ENCODE data around the gene MIA2.
"Not testable (repeated sequence)": the region's sequence is repeated elsewhere in the genome, so short reads cannot be mapped to it uniquely, and the experiment has no call there.

MIA2 gene

GRCh38 chr14:39228044-39228443, 5.7 kb upstream of the MIA2 start:
- no peak for TF ChIP-seq CTCF (IDR thresholded peaks at IDR 0.05; ENCODE audit: low read depth, low read length)
- H3K4me3 ChIP-seq (replicated peaks in 1 of 2; ENCODE audit: low read depth in 2 of 2, low read length in 2 of 2), result no peak overlapping the region
- DNase-seq (ENCODE audit: low read depth in 2 of 2), result no peak

- no peak for DNase-seq (ENCODE audit: low read depth in 2 of 2)
Measured at GRCh38 chr14:39228509-39229221, 5.0 kb upstream of the MIA2 start.

GRCh38 chr14:39229222-39229543, 4.5 kb upstream of the MIA2 start:
- no peak for TF ChIP-seq CTCF (IDR thresholded peaks at IDR 0.05; ENCODE audit: low read depth, low read length)
- H3K4me3 ChIP-seq (replicated peaks in 1 of 2; ENCODE audit: low read depth in 2 of 2, low read length in 2 of 2), result no peak overlapping the region
- peak in 1 of 2 donors; percentile 36 for DNase-seq (ENCODE audit: low read depth in 2 of 2)

More at GRCh38 chr14:39228509-39229221, 5.0 kb upstream of the MIA2 start:
- H3K4me3 ChIP-seq (replicated peaks in 1 of 2; ENCODE audit: low read depth in 2 of 2, low read length in 2 of 2), result no peak overlapping the region
- no peak for TF ChIP-seq CTCF (IDR thresholded peaks at IDR 0.05; ENCODE audit: low read depth, low read length)

GRCh38 chr14:39229601-39230110, 4.1 kb upstream of the MIA2 start:
- DNase-seq (ENCODE audit: low read depth in 2 of 2), result no peak
- no peak overlapping the region for H3K4me3 ChIP-seq (replicated peaks in 1 of 2; ENCODE audit: low read depth in 2 of 2, low read length in 2 of 2)
- TF ChIP-seq CTCF (IDR thresholded peaks at IDR 0.05; ENCODE audit: low read depth, low read length), result no peak

- peak; percentile 39 to 42 for DNase-seq (ENCODE audit: low read depth in 2 of 2)
- TF ChIP-seq CTCF (IDR thresholded peaks at IDR 0.05; ENCODE audit: low read depth, low read length), result no peak
- H3K4me3 ChIP-seq (replicated peaks in 1 of 2; ENCODE audit: low read depth in 2 of 2, low read length in 2 of 2), result no peak overlapping the region
Measured at GRCh38 chr14:39230416-39231035, 3.2 kb upstream of the MIA2 start.

GRCh38 chr14:39231751-39232553, 1.8 kb upstream of the MIA2 start:
- peak; percentile 8 for TF ChIP-seq CTCF (IDR thresholded peaks at IDR 0.05; ENCODE audit: low read depth, low read length)
- not testable (repeated sequence) for H3K4me3 ChIP-seq (replicated peaks in 1 of 2; ENCODE audit: low read depth in 2 of 2, low read length in 2 of 2)
- DNase-seq (ENCODE audit: low read depth in 2 of 2), result peak; percentile 72 to 73

Data from cardiac fibroblast (primary cell).